CD14-positive monocyte (primary cell): ENCODE measurements around the gene ZNF385D. TPM values are rescaled to one million over a fixed set of nuclear protein-coding genes. Genes with fewer than 3 reads are reported as not detected.

Source experiments
- DNase-seq, 3 donors: peaks; one replicate each; pipeline ENCODE4 v3.0.0-alpha.2; 2011 to 2022
- H2AFZ ChIP-seq: 2 replicates; pipeline ENCODE4 v1.6.0; 2012; ENCODE audit warnings: mild to moderate bottlenecking, low read depth, low read length, inconsistent platforms; ENCODE audit not compliant: insufficient read depth, poor library complexity, severe bottlenecking
- H3K27ac ChIP-seq, 2 donors: 1 replicate in 1 of 2; 2 replicates in 1 of 2; pipeline ENCODE4 v1.5.1; 2012 to 2013; ENCODE audit warnings: low read length in 2 of 2, control low read depth in 1 of 2, inconsistent platforms in 1 of 2, low read depth in 1 of 2, mild to moderate bottlenecking in 1 of 2
- H3K27me3 ChIP-seq, 2 donors: one replicate each; pipeline versions ENCODE4 v1.6.0 to v1.6.1; 2011 to 2013; ENCODE audit warnings: low read length in 2 of 2; ENCODE audit not compliant: control insufficient read depth in 2 of 2, insufficient read depth in 2 of 2
- H3K36me3 ChIP-seq, 2 donors: replicated peaks in 1 of 2; 1 replicate in 1 of 2; 2 replicates in 1 of 2; pipeline versions ENCODE4 v1.5.1 to v1.6.1; 2012 to 2013; ENCODE audit warnings: low read length in 2 of 2, control low read depth in 1 of 2, inconsistent platforms in 1 of 2, mild to moderate bottlenecking in 1 of 2; ENCODE audit not compliant: insufficient read depth in 2 of 2, control insufficient read depth in 1 of 2
- H3K4me1 ChIP-seq, 2 donors: 1 replicate in 1 of 2; 2 replicates in 1 of 2; pipeline versions ENCODE4 v1.5.1 to v1.6.1; 2012 to 2013; ENCODE audit warnings: low read length in 2 of 2, control low read depth in 1 of 2, inconsistent platforms in 1 of 2, mild to moderate bottlenecking in 1 of 2, moderate library complexity in 1 of 2; ENCODE audit not compliant: insufficient read depth in 2 of 2, control insufficient read depth in 1 of 2
- H3K4me2 ChIP-seq: replicated peaks from 2 replicates; pipeline ENCODE3; 2012; ENCODE audit warnings: low read length, moderate library complexity, mild to moderate bottlenecking; ENCODE audit not compliant: poor library complexity, severe bottlenecking; ENCODE audit errors: extremely low read depth
- H3K4me3 ChIP-seq, 3 experiments: fragments of 200-600 bp in 1 of 3; sonication (generic) in 1 of 3; replicated peaks in 1 of 3; 1 replicate in 2 of 3; 2 replicates in 1 of 3; pipeline ENCODE4 v1.5.1; 2011 to 2013; ENCODE audit warnings: low read length in 3 of 3, mild to moderate bottlenecking in 3 of 3, control low read depth in 2 of 3, low read depth in 2 of 3, inconsistent platforms in 1 of 3, moderate library complexity in 1 of 3
- H3K79me2 ChIP-seq: 2 replicates; pipeline ENCODE4 v1.6.0; 2012; ENCODE audit warnings: mild to moderate bottlenecking, control low read depth, inconsistent platforms, low read length, moderate library complexity; ENCODE audit not compliant: insufficient read depth
- H3K9ac ChIP-seq: 2 replicates; pipeline ENCODE4 v1.6.0; 2017; ENCODE audit warnings: low read length, mild to moderate bottlenecking; ENCODE audit not compliant: insufficient read depth, poor library complexity, severe bottlenecking
- H3K9me3 ChIP-seq, 2 donors: replicated peaks in 1 of 2; 1 replicate in 1 of 2; 2 replicates in 1 of 2; pipeline versions ENCODE4 v1.5.1 to v1.6.1; 2012 to 2013; ENCODE audit warnings: low read length in 2 of 2, control low read depth in 1 of 2; ENCODE audit not compliant: control insufficient read depth in 1 of 2, insufficient read depth in 1 of 2
- H4K20me1 ChIP-seq: 2 replicates; pipeline ENCODE4 v1.6.0; 2012; ENCODE audit warnings: mild to moderate bottlenecking, low read length, control low read depth, moderate library complexity; ENCODE audit not compliant: insufficient read depth
- H3K27ac Mint-ChIP-seq, 7 donors: one replicate each; pipeline ENCODE4 v1.8.0; 2020; ENCODE audit warnings: mild to moderate bottlenecking in 7 of 7, mixed read lengths in 7 of 7, moderate library complexity in 6 of 7, inconsistent platforms in 2 of 7
- H3K27me3 Mint-ChIP-seq, 3 donors: one replicate each; pipeline ENCODE4 v1.8.0; 2021 to 2022; ENCODE audit warnings: low read depth in 3 of 3, mild to moderate bottlenecking in 3 of 3, mixed read lengths in 3 of 3, moderate library complexity in 3 of 3, inconsistent platforms in 1 of 3
- H3K36me3 Mint-ChIP-seq, 2 donors: one replicate each; pipeline ENCODE4 v1.8.0; 2020; ENCODE audit warnings: mixed read lengths in 2 of 2, inconsistent platforms in 1 of 2, mild to moderate bottlenecking in 1 of 2
- H3K4me1 Mint-ChIP-seq: one replicate; pipeline ENCODE4 v1.8.0; 2020; ENCODE audit warnings: mild to moderate bottlenecking, mixed read lengths
- H3K4me3 Mint-ChIP-seq, 2 donors: one replicate each; pipeline ENCODE4 v1.8.0; 2020; ENCODE audit warnings: mild to moderate bottlenecking in 2 of 2, mixed read lengths in 2 of 2, moderate library complexity in 1 of 2
- H3K9me3 Mint-ChIP-seq, 7 donors: one replicate each; pipeline ENCODE4 v1.8.0; 2020 to 2022; ENCODE audit warnings: mixed read lengths in 7 of 7, mild to moderate bottlenecking in 6 of 7, moderate library complexity in 6 of 7, inconsistent platforms in 2 of 7
- CTCF ChIP-seq: fragments of 200-600 bp; IDR thresholded peaks from one replicate; pipeline ENCODE4 v1.8.0; 2022; ENCODE audit warnings: antibody characterized with exemption, mild to moderate bottlenecking
- WGBS: methylation state at CpG from one replicate; pipeline ENCODE4 v1.1.5; 2013; ENCODE audit warnings: missing lambda C conversion rate; ENCODE audit not compliant: insufficient coverage; 5-methylcytosine and 5-hydroxymethylcytosine counted together
- intact Hi-C, 2 donors: fragments of 100-400 bp; cut with micrococcal nuclease; formaldehyde crosslinking; loops; one replicate each; pipeline versions ENCODE4 v1.15.0 to v1.15.1; 2023
- polyA plus RNA-seq, 3 donors: library from polyadenylated mRNA; depleted of rRNA in 1 of 3; unstranded in 2 of 3; stranded (reverse) in 1 of 3; fragments of 300-500 nt in 2 of 3; fragments of >200 nt in 1 of 3; fragmentation: Illumina TruSeq in 2 of 3; gene quantifications; 1 replicate in 2 of 3; 2 replicates in 1 of 3; pipeline ENCODE4 v1.2.3, GENCODE V29; 2012 to 2021

The ZNF385D gene
- polyA plus RNA-seq, 3 donors: not detected

GRCh38 chr3:21409401-21409800 lies 341.6 kb downstream of the ZNF385D start:
- Histone ChIP-seq H3K4me2 (no peak overlapping the region), H3K79me2 (no peaks in the 10 kb centered on the region), H2AFZ (no peak overlapping the region), H3K9me3 (peaks cover 10 to 16% of the 10 kb centered on the region in 2 donors), H3K27ac (no peak overlapping the region), H3K4me1 (no peaks in the 10 kb centered on the region), H3K36me3 (no peaks in the 10 kb centered on the region), H3K9ac (no peak overlapping the region), H4K20me1 (no peaks in the 10 kb centered on the region), H3K27me3 (no peaks in the 10 kb centered on the region), H3K4me3 (no peak overlapping the region)
- Mint-ChIP-seq H3K9me3 (peaks cover 4 to 13% (median 8%) of the 10 kb centered on the region in 7 donors), H3K4me3 (no peak overlapping the region), H3K27ac (no peak overlapping the region), H3K36me3 (no peaks in the 10 kb centered on the region), H3K4me1 (no peaks in the 10 kb centered on the region), H3K27me3 (no peaks in the 10 kb centered on the region)
- TF ChIP-seq CTCF: no peak
- intact Hi-C loops: no loop called here
- no peak for DNase-seq
- whole genome bisulfite sequencing: 82% methylated on average over 1 of the region's 2 CpGs

GRCh38 chr3:21407743-21408142 lies 343.3 kb downstream of the ZNF385D start:
- H3K4me3 Mint-ChIP-seq: no peak overlapping the region
- H3K27me3 Mint-ChIP-seq: no peaks in the 10 kb centered on the region
- intact Hi-C loops: no loop called here
- H3K4me1 Mint-ChIP-seq: no peaks in the 10 kb centered on the region
- Histone ChIP-seq H3K4me3 (no peak overlapping the region), H4K20me1 (no peaks in the 10 kb centered on the region), H3K9ac (no peak overlapping the region), H3K4me1 (no peaks in the 10 kb centered on the region), H3K9me3 (peaks cover 10 to 16% of the 10 kb centered on the region in 2 donors), H3K79me2 (no peaks in the 10 kb centered on the region), H3K27me3 (no peaks in the 10 kb centered on the region), H3K27ac (no peak overlapping the region), H3K36me3 (no peaks in the 10 kb centered on the region), H3K4me2 (no peak overlapping the region), H2AFZ (no peak overlapping the region)
- H3K36me3 Mint-ChIP-seq: no peaks in the 10 kb centered on the region
- H3K27ac Mint-ChIP-seq: no peak overlapping the region
- no peak for DNase-seq
- WGBS: no CpG with 5 or more reads among the region's 1 CpG
- no peak for TF ChIP-seq CTCF
- peaks cover 4 to 14% (median 11%) of the 10 kb centered on the region in 7 donors for H3K9me3 Mint-ChIP-seq
